H1 (cell line): ENCODE data around the gene SLC25A24.

Source experiments
- CHD1 ChIP-seq: IDR thresholded peaks from 2 replicates; pipeline ENCODE4 v1.6.1; 2012; ENCODE audit warnings: low read depth, low read length, improper control_type of control experiment
- CTCF ChIP-seq, 3 experiments: IDR thresholded peaks; 1 replicate in 2 of 3; 2 replicates in 1 of 3; pipeline versions ENCODE4 v1.5.1 to v1.6.1; 2011; ENCODE audit warnings: low read length in 3 of 3, mild to moderate bottlenecking in 3 of 3, inconsistent platforms in 2 of 3, low read depth in 1 of 3, moderate library complexity in 1 of 3; ENCODE audit not compliant: insufficient read depth in 1 of 3; ENCODE audit errors: control extremely low read depth in 1 of 3
- EP300 ChIP-seq, 2 experiments: IDR thresholded peaks; 1 replicate in 1 of 2; 2 replicates in 1 of 2; pipeline ENCODE4 v1.6.1; 2011 to 2012; ENCODE audit warnings: low read depth in 2 of 2, low read length in 2 of 2, mild to moderate bottlenecking in 2 of 2, borderline replicate concordance in 1 of 2, inconsistent platforms in 1 of 2, moderate library complexity in 1 of 2
- EZH2 ChIP-seq: fragments of 200-600 bp; sonication (generic); IDR thresholded peaks from 2 replicates; pipeline ENCODE4 v1.7.1; 2012; ENCODE audit warnings: low read depth, mild to moderate bottlenecking, moderate library complexity, low read length, inconsistent platforms; ENCODE audit not compliant: severe bottlenecking
- POLR2A ChIP-seq, 2 experiments: IDR thresholded peaks; 1 replicate in 1 of 2; 2 replicates in 1 of 2; pipeline ENCODE4 v1.6.1; 2011; ENCODE audit warnings: low read depth in 2 of 2, low read length in 2 of 2, mild to moderate bottlenecking in 2 of 2; ENCODE audit errors: control extremely low read depth in 1 of 2
- RAD21 ChIP-seq, 2 experiments: IDR thresholded peaks in 1 of 2; conservative IDR thresholded peaks in 1 of 2; 2 replicates each; pipeline ENCODE4 v1.6.1; 2011; ENCODE audit warnings: low read depth in 2 of 2, low read length in 2 of 2, improper control_type of control experiment in 1 of 2, inconsistent platforms in 1 of 2, mild to moderate bottlenecking in 1 of 2, moderate library complexity in 1 of 2
- SP4 ChIP-seq: IDR thresholded peaks from 2 replicates; pipeline ENCODE4 v1.6.1; 2012; ENCODE audit warnings: low read length, inconsistent platforms
- TEAD4 ChIP-seq: IDR thresholded peaks from 2 replicates; pipeline ENCODE4 v1.6.1; 2012; ENCODE audit warnings: low read depth, low read length, inconsistent platforms, mixed read lengths

GRCh38 chr1:108089477-108089876 lies 110.7 kb downstream of the SLC25A24 start:
- TF ChIP-seq CTCF (IDR thresholded peaks at IDR 0.05; ENCODE audit: control extremely low read depth in 1 of 3, insufficient read depth in 1 of 3, low read depth in 1 of 3, low read length in 3 of 3) (no peak), TEAD4 (no peak), RAD21 (IDR thresholded peaks at IDR 0.05 in 1 of 2, conservative IDR thresholded peaks at IDR 0.05 in 1 of 2; ENCODE audit: low read depth in 2 of 2, low read length in 2 of 2) (no peak), SP4 (no peak), EP300 (IDR thresholded peaks at IDR 0.05; ENCODE audit: borderline replicate concordance in 1 of 2, low read depth in 2 of 2, low read length in 2 of 2) (no peak), POLR2A (IDR thresholded peaks at IDR 0.05; ENCODE audit: control extremely low read depth in 1 of 2, low read depth in 2 of 2, low read length in 2 of 2) (no peak), EZH2 (no peak), CHD1 (no peak)
